GM12874 (cell line): ENCODE measurements around the gene LILRB3.

Experiments used
- TF ChIP-seq, protein P1 (sequence below): IDR thresholded peaks from 2 replicates; pipeline ENCODE4 v1.5.1; 2011; ENCODE audit warnings: low read depth, mild to moderate bottlenecking, control low read depth, low read length, moderate library complexity; ENCODE audit not compliant: insufficient read depth

The LILRB3 gene

DNA sequence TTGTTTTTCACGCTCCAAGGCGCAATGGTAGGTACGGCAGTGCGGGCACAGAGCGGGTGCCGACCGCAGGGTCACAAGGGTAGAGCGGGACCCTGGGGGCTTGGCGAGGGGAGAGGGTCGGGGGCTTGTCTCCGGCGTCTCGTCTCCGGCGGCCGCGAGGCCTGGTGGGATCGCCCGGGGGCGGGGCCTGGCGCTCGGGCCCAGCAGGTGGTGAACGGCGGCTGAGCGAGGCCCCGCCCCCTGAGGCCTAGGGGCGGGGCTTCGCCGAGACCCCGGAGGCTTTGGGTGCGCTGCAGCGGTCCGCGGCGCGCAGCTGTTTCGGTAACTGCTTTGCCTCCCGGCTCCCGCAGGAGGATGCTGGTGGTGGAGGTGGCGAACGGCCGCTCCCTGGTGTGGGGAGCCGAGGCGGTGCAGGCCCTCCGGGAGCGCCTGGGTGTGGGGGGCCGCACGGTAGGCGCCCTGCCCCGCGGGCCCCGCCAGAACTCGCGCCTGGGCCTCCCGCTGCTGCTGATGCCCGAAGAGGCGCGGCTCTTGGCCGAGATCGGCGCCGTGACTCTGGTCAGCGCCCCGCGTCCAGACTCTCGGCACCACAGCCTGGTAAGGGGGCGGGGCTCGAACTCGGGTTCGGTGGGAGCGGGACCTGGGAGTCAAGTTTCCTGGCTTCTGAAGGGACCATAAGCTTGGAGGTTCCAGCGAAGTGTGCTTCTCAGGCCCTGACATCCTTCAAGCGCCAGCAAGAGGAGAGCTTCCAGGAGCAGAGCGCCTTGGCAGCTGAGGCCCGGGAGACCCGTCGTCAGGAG lies 31.6 kb downstream of the LILRB3 start, which contains the start of gene TSEN34:
TSS of gene TSEN34 (plus strand) at position 298 of the 800 bp plus-strand sequence. CDS start at position 355, 57 bp downstream.
- TF ChIP-seq, protein P1, sequence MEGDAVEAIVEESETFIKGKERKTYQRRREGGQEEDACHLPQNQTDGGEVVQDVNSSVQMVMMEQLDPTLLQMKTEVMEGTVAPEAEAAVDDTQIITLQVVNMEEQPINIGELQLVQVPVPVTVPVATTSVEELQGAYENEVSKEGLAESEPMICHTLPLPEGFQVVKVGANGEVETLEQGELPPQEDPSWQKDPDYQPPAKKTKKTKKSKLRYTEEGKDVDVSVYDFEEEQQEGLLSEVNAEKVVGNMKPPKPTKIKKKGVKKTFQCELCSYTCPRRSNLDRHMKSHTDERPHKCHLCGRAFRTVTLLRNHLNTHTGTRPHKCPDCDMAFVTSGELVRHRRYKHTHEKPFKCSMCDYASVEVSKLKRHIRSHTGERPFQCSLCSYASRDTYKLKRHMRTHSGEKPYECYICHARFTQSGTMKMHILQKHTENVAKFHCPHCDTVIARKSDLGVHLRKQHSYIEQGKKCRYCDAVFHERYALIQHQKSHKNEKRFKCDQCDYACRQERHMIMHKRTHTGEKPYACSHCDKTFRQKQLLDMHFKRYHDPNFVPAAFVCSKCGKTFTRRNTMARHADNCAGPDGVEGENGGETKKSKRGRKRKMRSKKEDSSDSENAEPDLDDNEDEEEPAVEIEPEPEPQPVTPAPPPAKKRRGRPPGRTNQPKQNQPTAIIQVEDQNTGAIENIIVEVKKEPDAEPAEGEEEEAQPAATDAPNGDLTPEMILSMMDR = no peak

DNA sequence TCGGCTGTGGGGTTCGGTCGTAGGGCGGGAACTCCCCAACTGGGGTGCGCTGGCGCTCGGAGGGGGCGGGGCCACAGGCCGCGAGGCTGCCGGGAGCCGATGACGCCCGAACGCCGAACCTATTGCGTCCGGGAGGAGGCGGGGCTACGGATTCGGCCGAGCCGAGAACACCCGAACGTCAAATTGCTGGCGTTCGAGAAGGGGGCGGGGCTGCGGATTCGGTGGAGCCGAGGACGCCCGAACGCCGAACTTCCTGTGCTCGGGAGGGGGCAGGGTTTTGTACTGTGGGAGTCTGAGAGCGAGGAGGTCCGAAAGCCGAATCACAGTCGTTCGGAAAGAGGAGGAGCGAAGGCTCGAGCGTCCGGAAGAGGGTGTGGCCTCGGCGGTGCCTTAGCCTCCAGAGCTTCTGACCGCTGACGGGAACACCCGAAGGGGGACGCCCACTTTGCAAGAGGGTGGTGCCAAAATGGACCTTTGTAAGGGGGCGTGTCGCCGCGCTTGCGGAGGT lies 32.2 kb downstream of the LILRB3 start:
- TF ChIP-seq, protein P1 = no peak

DNA sequence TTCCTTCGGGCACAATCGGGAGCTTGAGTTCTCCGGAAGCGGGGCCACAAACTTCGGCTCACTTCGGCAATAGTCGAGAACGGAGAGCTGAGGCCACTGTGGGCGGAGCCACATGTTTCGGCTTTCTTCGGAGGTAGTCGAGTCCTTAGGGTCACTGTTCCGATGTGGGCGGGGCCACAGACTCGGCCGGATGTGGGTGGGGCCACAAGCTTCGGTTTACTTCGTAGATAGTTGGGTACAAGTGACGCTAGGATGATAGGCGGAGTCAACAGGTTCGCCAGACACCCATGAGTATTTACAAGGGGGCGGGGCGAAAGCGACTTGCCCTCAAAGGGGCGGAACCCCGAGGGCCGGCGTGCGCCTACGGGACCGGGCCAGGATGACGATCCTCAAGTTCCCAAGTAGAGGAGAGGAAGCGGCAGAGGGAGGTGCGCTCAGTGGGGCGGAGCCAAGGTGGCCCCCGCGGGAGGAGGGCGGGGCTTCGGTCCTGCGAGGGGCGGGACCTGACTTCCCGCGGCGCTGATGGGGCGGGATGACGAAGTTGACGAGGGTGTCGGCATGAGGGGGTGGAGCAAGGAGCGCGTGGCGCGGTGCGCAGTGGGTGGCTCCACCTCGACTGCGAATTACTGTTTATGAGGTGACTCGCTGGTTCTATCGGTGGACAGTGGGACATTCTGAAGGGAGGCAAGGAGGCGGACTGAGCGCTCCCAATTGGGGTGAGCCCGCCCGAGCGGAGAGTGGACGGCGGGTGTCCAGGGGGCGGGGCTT lies 32.9 kb downstream of the LILRB3 start:
- TF ChIP-seq, protein P1 = no peak

DNA sequence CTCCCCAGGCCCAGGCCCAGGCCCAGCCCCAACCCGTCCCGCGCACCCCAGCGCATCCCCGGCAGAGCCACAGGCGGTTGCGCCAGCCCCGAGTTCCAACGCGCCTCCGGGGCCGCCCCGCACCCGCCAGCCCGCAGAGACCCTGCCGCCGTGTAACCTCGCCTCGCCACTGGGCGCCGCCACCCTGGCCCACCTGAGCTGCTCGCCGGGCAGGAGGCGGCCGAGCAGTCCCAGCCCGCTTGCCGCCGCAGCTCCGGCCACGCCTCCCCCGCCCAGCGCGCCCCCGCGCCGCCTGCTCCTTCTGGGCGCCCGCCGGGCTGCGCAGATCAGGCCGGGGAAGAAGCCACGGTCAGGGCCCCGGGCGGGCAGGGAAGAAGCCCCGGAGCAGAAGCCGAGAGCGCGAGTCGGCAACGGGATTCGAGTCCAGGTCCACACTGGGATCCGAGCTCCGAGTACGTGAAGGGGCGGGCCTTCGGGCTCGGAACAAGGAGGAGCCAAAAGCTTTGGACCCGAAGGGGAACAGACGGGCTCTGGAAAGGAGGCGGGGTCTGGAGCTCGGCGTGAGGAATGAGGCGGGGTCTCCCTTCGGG lies 33.6 kb downstream of the LILRB3 start, which contains the start of gene MBOAT7:
TSS of gene MBOAT7 (minus strand) at position 436 of the 590 bp plus-strand sequence. CDS start 1,072 bp downstream, outside the sequence.
- TF ChIP-seq, protein P1 = peak; percentile 54

- TF ChIP-seq, protein P1 = no peak
Measured at GRCh38 chr19:54188215-54188871, 34.5 kb downstream of the LILRB3 start.

DNA sequence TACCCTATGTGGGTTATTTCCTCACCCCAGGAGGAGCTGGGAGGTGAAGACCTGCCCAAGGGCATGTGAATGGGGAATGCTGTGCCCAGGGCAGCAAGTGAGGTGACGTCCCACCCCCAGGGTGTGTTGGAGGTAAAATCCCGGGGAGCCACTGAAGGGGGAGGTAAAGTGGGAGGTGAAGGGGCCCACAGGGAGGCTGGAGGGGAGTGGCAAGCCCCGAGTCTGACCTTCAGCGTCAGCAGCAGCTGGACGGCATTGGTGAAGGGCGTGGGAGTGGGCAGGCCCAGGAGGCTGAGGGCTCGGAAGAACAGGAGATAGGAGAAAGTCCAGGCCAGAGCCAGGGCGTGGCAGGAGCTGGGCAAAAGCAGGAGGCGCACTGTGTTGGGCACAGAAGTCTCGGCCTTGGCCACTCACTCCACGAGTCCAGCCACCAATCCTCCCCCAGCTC lies 35.8 kb downstream of the LILRB3 start:
- TF ChIP-seq, protein P1 = no peak
